G401 (cell line): ENCODE measurements around the gene GRAP2. TPM values are rescaled to one million over a fixed set of nuclear protein-coding genes. Genes with fewer than 3 reads are reported as not detected.
"Not testable (repeated sequence)": the region's sequence is repeated elsewhere in the genome, so short reads cannot be mapped to it uniquely, and the experiment has no call there.

Source experiments
- DNase-seq: peaks from one replicate; pipeline ENCODE4 v3.0.0-alpha.2; 2015; ENCODE audit warnings: low spot score
- in situ Hi-C: cut with HindIII; loops from 2 replicates; pipeline ENCODE4 v1.10.0; 2016; ENCODE audit warnings: low sequenced_read_pairs, mixed read lengths
- total RNA-seq: library from RNA; depleted of rRNA; stranded (reverse); fragments of >200 nt; shearing (Covaris generic); gene quantifications from 2 replicates; pipeline ENCODE4 v1.2.3, GENCODE V29; 2014

The GRAP2 gene
- total RNA-seq, 1 experiment from 2014 or later = 0.47 TPM

DNA sequence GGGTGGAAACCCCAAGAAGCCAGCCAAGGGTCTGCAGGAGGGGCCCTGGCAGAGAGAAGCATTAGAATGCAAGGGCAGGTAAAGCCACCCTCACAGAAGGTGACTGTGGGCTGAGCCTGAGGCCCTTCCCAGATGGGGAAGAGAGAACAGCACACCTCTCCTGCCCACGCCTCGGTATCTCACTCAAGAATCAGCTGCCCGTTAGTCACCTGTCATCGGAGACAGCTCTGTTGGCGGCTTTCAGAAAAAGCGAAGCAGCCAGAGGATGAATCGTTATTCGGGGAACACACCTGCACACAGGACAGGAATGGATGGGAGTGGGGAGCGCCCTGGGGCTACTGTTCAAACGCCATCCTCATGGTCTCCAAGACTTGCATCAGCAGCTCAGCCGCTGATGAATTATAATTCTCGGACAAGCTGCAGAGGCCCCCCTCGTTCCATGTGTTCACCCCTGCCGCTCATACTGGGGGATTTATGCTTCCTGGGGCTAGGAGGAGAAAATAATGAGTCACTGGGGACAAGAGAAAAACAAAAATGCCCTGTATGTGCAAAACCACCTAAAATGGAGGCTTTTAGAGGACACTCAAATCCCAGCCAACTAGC, 37.7 kb downstream of the GRAP2 start:
- in situ Hi-C loops = no loop called here
- no peak for DNase-seq

DNA sequence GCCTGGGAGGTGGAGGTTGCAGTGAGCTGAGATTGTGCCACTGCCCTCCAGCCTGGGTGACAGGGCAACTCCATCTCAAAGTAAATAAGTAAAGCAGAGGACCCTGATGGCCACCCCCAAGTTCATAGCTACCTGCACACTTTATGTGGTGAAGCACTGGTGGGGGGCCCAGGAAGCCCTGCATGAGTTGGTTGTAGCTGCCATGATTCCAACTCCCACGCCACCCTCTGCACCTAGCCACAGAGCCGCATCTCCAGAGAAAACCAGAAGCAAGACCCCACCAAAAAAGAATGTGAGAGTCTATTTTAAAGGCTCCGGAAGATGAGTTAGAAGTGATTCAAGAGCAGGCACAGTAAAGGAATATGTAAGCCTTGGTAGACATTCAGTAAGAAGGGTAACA, 38.9 kb downstream of the GRAP2 start:
- in situ Hi-C loops = no loop called here
- no peak for DNase-seq

DNA sequence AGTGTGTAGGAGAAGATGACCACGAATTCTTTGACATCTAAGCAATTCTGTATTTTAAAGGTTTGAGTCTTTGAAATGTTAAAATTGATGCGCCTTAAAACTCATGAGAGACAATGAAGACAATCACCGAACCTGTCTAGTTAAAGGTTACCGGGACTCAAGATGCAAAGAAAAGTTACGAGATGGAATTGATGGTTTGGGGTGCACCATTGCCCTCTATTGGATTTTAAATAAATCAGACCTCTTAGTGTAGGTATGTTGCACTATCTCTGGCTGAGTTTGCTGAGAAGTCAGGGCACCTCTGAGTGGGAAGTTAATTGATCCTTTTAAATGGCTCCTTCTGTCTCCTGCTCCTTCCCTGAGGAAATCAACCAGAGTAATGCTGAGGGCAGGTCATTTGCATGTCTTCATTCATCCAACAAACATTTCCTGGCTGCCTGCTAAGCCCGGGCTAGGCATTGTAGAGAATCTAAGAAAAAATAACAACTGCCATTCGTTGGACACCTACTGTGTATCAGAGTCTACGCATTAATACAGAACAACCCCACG, 39.9 kb downstream of the GRAP2 start:
- DNase-seq = no peak
- in situ Hi-C loops = no loop called here

DNA sequence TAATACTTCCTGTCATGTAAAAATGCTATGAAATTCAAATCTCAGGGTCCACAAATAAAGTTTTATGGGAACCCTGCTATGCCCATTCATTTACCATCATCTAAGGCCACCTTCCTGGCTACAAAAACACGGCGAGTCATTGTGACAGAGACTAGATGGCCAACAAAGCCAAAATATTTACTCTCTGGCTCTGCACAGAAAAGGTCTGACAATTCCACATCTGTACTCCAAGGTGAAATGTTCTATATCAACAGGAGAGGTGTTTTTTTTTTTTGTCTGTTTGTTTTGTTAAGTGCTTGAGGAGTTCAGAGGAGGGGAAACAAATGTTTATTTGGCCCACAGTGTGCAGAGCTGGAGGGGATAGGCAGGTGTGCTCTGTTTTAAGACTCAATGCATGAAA, 40.7 kb downstream of the GRAP2 start:
- no peak for DNase-seq
- in situ Hi-C loops = no loop called here

DNA sequence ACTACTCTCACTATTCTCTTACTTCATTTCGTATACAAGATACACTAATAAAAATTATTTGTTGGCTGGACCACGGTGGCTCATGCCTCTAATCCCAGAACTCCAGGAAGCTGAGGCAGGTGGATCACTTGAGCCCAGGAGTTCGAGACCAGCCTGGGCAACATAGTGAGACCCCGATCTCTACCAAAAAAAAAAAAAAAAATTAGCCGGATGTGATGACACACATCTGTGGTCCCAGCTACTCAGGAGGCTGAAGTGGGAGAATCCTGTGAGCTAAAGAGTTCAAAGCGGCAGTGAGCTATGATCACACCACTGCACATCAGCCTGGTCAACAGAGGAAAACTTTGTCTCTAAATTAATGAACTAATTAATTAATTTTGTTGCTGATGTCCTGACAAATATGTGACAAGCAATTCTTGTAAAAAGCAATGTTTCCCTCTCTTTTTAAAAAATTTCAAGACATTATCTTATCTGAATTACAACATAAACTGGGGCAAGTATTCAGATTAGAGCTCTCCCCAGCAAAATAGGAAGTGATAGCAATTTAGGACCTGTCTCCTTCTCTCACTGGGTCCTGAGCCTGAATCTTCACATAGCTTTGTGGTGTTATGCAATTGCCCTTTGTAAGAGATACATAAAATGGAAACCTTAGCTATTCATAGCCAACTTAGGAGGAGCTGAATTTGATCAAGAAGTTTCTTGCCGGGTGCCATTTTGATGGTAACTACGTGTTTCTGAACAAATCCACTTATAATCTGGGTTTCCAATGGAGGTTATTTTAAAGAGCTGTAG, 41.8 kb downstream of the GRAP2 start:
- in situ Hi-C loops = no loop called here
- DNase-seq = no peak

DNA sequence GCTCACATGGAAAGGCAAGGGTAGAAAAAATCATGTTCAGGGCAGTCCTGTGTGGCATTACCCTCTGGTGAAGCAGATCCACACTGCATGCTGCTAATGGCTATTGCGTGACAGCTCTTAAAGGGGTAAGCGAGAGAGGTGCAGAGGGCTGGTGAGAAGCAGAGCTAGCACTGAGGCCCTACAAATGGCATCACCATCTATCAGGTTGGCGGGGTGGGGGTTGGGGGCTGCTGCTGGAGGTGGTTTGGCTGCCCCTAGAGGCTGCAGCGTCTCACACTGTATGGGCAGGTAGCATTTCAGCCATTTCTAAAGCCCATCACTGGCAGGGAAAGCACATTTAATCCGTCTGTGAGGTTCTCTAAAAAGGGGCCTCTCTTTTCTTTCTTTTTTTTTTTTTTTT, 42.5 kb downstream of the GRAP2 start:
- DNase-seq = no peak
- in situ Hi-C loops = no loop called here

DNA sequence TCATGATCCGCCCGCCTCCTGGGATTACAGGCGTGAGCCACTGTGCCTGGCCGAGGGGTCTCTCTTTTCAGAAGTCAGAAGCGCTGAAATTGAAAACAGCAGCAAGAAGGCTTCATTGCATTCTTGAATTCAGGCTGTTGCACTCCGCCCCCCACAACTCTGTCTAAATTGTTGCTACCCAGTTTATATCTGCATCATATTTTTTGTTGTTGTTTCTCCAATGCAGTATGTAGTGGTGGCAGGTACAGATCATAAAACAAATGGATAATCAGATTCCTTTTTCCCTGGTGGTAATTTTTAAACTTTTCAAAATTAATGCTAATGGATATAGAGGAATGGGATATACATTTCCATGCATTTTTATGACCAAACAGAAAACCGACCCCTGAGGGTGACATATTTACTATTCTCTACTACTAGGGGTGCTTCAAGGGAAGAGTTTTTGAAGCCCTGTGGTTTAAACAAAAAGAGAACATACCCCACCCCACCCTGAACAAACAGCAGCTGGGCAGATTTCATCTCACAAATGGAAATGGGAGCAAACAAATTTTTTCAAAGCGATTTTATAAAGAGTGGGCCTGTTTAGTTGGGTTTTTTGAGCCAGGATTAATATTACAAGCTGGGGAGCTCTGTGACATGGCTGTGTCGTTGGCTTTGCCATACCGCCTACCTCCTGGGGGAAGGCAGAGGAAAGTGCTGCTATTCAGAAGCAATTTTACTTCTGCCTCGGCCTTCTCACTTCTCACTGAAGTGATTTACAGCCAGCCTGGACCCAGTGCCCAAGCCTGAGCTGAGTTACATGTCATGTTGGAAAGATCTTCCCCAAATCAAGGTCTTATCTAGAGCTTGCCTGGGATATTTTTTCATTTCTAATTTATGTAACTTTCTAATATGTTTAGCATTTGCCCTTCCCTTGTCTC, 43.3 kb downstream of the GRAP2 start:
- in situ Hi-C loops = no loop called here

DNA sequence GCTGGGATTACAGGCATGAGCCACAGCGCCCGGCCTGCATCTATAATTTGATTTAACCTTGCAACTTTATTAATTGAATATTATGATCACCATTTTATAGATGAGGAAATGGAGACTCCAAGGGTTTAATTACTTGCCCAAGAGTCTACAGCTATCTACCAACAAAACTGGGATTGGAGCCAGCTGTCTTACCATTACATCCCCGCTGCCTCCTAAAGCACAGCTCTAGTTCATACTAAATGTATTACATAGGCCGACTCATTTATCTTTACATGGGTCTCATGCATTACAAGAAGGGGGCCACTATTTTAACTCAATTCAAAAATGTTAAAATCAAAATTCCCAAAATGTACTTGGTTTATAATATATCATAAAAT, 45.2 kb downstream of the GRAP2 start:
- DNase-seq = no peak
- in situ Hi-C loops = no loop called here

More for the DNA sequence above, 43.3 kb downstream of the GRAP2 start:
- no peak for DNase-seq

DNA sequence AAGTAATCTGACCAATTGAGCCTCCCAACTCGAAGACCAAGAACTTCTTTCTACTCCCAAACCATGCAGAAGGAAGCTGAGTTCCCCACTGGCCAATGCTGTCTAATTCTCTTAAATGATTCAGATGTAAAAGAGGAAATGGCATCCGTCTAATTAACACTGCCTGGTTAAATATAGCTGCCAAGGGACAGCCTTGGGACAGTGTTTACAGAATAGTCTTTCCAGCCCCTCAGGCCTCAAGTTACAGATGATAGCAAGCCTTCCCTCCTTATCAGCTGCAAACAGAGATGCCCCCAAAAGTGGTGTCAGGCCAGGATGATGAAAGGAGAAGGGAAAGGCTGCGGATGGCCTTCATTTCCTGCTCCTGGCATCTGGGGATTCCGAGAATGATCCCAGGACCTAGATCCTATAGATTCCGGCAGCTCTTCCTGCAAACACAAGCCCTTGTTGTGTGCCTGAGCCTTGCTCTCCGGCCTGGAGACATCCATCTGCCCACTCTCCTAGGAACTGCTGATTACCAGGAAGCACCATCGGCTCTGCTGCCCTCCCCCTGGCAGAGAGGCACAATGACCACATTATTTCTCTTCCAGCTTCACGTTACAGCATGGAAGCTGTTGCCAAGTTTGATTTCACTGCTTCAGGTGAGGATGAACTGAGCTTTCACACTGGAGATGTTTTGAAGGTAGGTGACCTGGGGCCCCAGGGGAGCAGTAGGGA, 45.8 kb downstream of the GRAP2 start:
- in situ Hi-C loops = no loop called here
- peak; percentile 17 for DNase-seq

DNA sequence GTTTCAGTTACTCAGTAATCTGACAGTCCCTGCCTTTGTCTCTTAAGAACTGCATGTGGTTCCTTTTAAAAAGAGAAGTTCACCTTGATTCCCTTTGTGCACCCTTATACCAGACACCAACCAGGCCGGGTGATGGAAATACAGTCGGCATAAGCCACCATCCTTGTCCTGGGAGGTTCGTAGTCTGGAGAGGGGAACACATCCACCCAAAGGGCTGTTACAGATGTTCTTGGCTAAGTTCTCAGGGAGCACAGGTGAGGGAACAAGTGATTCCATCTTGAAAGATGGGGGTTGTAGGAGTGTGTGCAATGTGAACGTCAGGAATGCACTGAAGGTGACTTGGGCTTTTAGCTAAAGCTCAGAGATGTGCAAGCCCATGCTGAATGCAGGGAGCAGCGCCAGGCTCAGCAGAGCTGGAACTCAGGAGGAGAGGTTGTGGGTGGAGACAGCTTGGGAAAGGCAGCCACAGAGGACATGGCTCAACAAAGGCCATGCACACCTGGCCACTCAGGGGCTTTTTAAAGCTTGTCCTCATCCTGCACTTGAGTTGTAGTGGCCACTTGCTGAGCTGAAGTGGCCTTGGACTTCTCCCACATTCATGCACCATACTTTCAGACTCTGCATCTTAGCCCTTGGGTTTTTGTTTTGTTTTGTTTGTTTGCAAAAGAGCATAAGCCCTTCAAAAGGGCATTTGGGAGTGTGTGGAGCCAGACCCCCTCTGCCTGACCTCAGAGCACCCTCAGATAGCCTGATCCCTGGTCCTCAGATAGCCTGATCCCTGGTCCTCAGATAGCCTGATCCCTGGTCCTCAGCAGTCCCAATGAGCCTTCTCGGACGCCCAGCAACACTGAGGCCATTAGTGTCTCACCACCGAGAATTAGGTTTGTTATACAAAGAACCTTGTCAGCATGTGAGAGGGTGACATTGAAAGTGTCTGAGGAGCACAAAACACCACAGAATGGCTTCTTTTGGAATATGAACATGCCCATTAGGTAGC, 46.6 kb downstream of the GRAP2 start:
- DNase-seq = no peak
- in situ Hi-C loops = no loop called here

DNA sequence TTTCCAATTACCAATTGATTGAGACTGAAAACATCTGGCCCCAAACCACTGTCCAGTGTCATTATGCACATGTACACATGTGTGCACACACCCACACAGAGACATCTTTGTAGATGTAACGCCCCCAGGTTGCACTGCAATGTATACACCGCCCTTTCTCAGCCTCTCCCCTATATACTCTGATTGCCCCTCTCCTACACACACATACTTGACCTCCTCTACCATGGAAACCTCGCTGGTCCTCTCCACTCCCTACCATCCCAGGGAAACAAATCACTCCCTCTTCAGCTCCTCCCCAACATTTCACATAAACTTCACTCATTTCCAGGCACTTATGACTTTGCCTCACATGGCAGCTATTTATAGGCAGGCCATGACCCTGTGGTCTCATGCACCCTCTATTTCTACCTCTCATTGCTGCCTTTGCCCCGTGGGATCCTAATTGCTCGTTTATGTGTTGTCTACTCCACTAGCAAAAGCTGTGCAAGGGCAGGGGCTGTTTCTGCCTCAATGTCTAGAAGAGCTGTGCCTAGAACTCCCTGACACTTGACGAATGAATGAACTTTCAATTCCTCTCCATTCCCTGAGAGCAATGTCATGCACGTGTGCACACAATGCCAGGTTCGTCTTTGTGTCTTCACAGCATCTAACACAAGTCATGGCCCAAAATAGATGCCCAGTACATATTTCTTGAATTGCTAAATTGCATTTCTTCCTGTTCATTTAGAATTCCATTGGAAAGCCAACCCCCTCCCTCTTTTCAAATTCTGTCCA, 49.3 kb downstream of the GRAP2 start:
- in situ Hi-C loops = no loop called here

DNA sequence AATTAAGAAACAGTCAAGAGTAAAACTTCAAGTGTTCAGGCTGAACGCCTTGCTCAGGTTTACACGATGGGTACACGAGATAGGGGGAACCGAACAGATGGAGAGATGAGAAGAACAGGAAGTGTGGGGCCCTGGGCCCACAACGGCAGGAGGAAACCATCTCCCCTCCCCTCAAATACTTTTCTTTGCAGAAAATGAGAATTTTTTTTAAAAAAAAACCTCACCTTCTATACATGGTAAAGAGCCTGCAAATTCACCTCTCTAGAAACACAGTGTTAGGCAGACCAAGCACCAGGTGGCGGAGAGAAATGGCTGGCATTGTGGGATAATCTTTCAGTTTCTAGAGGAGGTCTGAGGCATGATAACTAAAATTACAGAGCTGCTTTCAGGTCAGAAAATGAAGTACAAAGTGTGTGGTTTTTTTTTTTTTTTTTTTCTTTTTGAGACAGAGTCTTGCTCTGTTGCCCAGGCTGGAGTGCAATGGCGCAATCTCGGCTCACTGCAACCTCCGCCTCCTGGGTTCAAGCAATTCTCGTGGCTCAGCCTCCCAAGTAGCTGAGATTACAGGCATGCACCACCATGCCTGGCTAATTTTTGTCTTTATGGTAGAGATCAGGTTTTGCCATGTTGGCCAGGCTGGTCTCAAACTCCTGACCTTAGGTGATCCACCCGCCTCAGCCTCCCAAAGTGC, 50.9 kb downstream of the GRAP2 start:
- DNase-seq, in situ Hi-C loops: not testable (repeated sequence)

More for the DNA sequence above, 49.3 kb downstream of the GRAP2 start:
- DNase-seq = no peak

DNA sequence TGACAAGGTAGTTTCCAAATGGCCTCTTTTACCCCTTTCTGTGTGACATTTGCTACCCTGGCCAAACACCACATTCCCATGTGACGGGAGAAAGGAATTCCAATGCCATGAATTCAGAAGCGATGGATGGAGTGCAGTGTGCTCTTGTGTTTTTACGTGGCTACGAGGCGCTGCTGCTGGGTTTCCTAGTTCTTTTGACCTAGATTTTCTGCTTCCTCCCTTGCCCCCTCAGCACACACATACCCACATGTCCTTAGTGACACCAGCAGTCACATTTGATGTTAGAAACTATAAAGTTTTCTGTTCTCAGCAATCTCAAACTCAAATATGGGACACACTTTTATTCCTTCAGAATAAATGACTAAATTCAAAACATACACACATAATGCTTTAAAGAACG, 51.5 kb downstream of the GRAP2 start:
- no peak for DNase-seq
- in situ Hi-C loops = no loop called here

DNA sequence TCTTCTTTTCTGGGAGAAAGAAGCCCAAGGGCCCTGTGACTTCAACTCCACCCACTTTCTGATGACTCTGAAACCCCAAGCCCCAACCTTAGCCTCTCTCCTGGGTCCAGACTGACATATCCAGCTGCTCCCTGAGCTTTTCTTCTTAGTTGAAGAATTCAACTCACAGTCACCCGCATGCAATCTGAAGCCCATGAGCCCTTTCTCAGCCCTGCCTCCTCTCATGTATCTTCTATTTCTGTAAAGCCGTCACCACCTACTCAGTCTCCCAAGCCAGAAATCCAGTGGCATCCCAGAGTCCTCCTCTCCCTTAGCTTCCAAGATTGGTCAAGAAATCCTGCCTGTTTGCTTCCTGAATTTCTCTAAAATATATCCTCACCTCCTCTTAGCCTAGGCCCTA, 52.2 kb downstream of the GRAP2 start:
- no peak for DNase-seq
- in situ Hi-C loops = no loop called here

DNA sequence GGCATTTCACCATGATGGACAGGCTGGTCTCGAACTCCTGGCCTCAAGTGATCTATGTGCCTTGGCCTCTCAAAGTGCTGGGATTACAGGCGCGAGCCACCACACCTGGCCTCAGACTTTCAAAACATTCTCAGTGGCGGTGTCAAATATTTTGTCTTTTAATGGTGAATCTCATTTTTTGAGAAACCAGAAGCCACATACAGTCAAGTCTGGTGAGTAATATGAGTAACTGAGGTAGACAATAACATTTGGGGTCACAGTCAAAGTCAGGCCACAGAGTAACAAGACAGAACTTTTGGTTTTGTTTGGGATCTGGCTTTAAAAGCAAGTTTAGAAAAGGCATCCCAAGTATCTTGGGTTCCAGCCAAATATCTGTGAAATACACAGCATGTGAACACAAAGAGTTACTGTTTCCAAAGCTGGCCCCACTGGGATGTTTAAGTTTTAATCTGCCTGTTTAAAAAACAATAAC, 53.7 kb downstream of the GRAP2 start:
- in situ Hi-C loops = no loop called here
- no peak for DNase-seq

DNA sequence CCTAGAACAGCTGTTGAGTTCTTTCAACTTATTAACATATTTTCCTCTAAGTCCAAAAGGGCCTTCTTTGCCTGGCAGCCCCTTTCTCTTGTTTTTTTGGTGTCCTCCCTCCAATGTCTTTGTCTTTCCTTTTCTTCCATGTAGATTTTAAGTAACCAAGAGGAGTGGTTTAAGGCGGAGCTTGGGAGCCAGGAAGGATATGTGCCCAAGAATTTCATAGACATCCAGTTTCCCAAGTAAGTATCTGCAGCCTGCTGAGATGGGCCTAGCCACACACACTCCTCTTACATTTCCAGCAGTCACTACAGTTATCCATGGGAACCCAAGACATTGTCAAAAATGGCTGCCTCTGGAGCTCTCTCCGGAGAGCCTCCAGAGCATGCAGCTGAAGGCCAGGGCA, 54.8 kb downstream of the GRAP2 start:
- DNase-seq = no peak
- in situ Hi-C loops = no loop called here
